Measurements from ENCODE around the gene DGAT2.

The DGAT2 gene

GRCh38 chr11:75757651-75758050 is 10.9 kb upstream of the DGAT2 start:
- DNase-seq (ENCODE audit: low spot score): no peak

GRCh38 chr11:75759832-75760231 is 8.7 kb upstream of the DGAT2 start:
- DNase-seq (ENCODE audit: low spot score): no peak

GRCh38 chr11:75760243-75760642 is 8.3 kb upstream of the DGAT2 start:
- no peak for DNase-seq (ENCODE audit: low spot score)

- DNase-seq (ENCODE audit: low spot score): peak; percentile 68
Measured at GRCh38 chr11:75760710-75761493, 7.7 kb upstream of the DGAT2 start.

- no peak for DNase-seq (ENCODE audit: low spot score)
Measured at GRCh38 chr11:75762158-75762557, 6.4 kb upstream of the DGAT2 start.

- peak; percentile 57 for DNase-seq (ENCODE audit: low spot score)
Measured at GRCh38 chr11:75762885-75763284, 5.7 kb upstream of the DGAT2 start.

GRCh38 chr11:75763846-75764245 is 4.7 kb upstream of the DGAT2 start:
- no peak for DNase-seq (ENCODE audit: low spot score)

- no peak for DNase-seq (ENCODE audit: low spot score)
Measured at GRCh38 chr11:75765116-75765515, 3.5 kb upstream of the DGAT2 start.

GRCh38 chr11:75766443-75767227 is 1.9 kb upstream of the DGAT2 start:
- no peak for DNase-seq (ENCODE audit: low spot score)

GRCh38 chr11:75767228-75767572 is 1.4 kb upstream of the DGAT2 start:
- DNase-seq (ENCODE audit: low spot score): no peak

GRCh38 chr11:75767793-75768111 is 826 bp upstream of the DGAT2 start:
- no peak for DNase-seq (ENCODE audit: low spot score)

GRCh38 chr11:75768909-75769771 is 562 bp downstream of the DGAT2 start:
- DNase-seq (ENCODE audit: low spot score): no peak

GRCh38 chr11:75770102-75770501 is 1.5 kb downstream of the DGAT2 start:
- DNase-seq (ENCODE audit: low spot score): no peak

GRCh38 chr11:75771646-75772410 is 3.2 kb downstream of the DGAT2 start:
- DNase-seq (ENCODE audit: low spot score): peak; percentile 86

GRCh38 chr11:75773595-75774353 is 5.2 kb downstream of the DGAT2 start:
- no peak for DNase-seq (ENCODE audit: low spot score)

- no peak for DNase-seq (ENCODE audit: low spot score)
Measured at GRCh38 chr11:75775056-75775455, 6.5 kb downstream of the DGAT2 start.

- no peak for DNase-seq (ENCODE audit: low spot score)
Measured at GRCh38 chr11:75776546-75776945, 8.0 kb downstream of the DGAT2 start.

- no peak for DNase-seq (ENCODE audit: low spot score)
Measured at GRCh38 chr11:75777461-75778110, 9.0 kb downstream of the DGAT2 start.

- no peak for DNase-seq (ENCODE audit: low spot score)
Measured at GRCh38 chr11:75778962-75779361, 10.4 kb downstream of the DGAT2 start.

- DNase-seq (ENCODE audit: low spot score): no peak
Measured at GRCh38 chr11:75779960-75780359, 11.4 kb downstream of the DGAT2 start.

- no peak for DNase-seq (ENCODE audit: low spot score)
Measured at GRCh38 chr11:75780888-75781287, 12.3 kb downstream of the DGAT2 start.
